MM.1S (cell line): ENCODE data around the gene PPL.
"Not testable (repeated sequence)": the region's sequence is repeated elsewhere in the genome, so short reads cannot be mapped to it uniquely, and the experiment has no call there.

Experiments
- DNase-seq: peaks from one replicate; pipeline ENCODE4 v3.0.0-alpha.2; 2015
- H2AFZ ChIP-seq: fragments of 300-600 bp; sonication (generic); 2 replicates; pipeline ENCODE4 v1.6.0; 2016; ENCODE audit warnings: antibody characterized with exemption, low read length
- H3F3A ChIP-seq: fragments of 300-600 bp; sonication (generic); 2 replicates; pipeline ENCODE4 v1.6.1; 2016; ENCODE audit warnings: mild to moderate bottlenecking, antibody characterized with exemption, low read length, moderate library complexity, mixed read lengths; ENCODE audit not compliant: insufficient read depth
- H3K27ac ChIP-seq: fragments of 300-600 bp; sonication (generic); 2 replicates; pipeline ENCODE4 v1.5.1; 2016; ENCODE audit warnings: mild to moderate bottlenecking, low read length
- H3K27me3 ChIP-seq: fragments of 300-600 bp; sonication (generic); replicated peaks from 2 replicates; pipeline ENCODE4 v1.6.0; 2016; ENCODE audit warnings: low read length; ENCODE audit not compliant: insufficient read depth
- H3K36me3 ChIP-seq: fragments of 300-600 bp; sonication (generic); replicated peaks from 2 replicates; pipeline ENCODE4 v1.6.1; 2016; ENCODE audit warnings: mild to moderate bottlenecking, low read length, mixed read lengths; ENCODE audit not compliant: insufficient read depth
- H3K4me1 ChIP-seq: fragments of 300-600 bp; sonication (generic); 2 replicates; pipeline ENCODE4 v1.6.1; 2016; ENCODE audit warnings: low read length, mixed read lengths
- H3K4me2 ChIP-seq: fragments of 300-600 bp; sonication (generic); 2 replicates; pipeline ENCODE4 v1.6.0; 2016; ENCODE audit warnings: low read depth, low read length
- H3K4me3 ChIP-seq: fragments of 300-600 bp; sonication (generic); 2 replicates; pipeline ENCODE4 v1.5.1; 2016; ENCODE audit warnings: low read length, mixed read lengths
- H3K79me2 ChIP-seq: fragments of 300-600 bp; sonication (generic); 2 replicates; pipeline ENCODE4 v1.6.1; 2016; ENCODE audit warnings: mixed run types, low read length, mixed read lengths
- H3K9ac ChIP-seq: fragments of 300-600 bp; sonication (generic); 2 replicates; pipeline ENCODE4 v1.6.1; 2016; ENCODE audit warnings: low read length, mixed read lengths
- H3K9me2 ChIP-seq: fragments of 300-600 bp; sonication (generic); replicated peaks from 2 replicates; pipeline ENCODE4 v1.6.1; 2016; ENCODE audit warnings: mild to moderate bottlenecking, low read length, mixed read lengths; ENCODE audit not compliant: insufficient read depth
- H3K9me3 ChIP-seq: fragments of 300-600 bp; sonication (generic); replicated peaks from 2 replicates; pipeline ENCODE4 v1.6.1; 2016; ENCODE audit warnings: mild to moderate bottlenecking, low read length, mixed read lengths; ENCODE audit not compliant: insufficient read depth
- H4K20me1 ChIP-seq: fragments of 300-600 bp; sonication (generic); 2 replicates; pipeline ENCODE4 v1.6.1; 2016; ENCODE audit warnings: mild to moderate bottlenecking, low read length, moderate library complexity, mixed read lengths; ENCODE audit not compliant: insufficient read depth
- EZH2 ChIP-seq: fragments of 300-600 bp; sonication (generic); optimal IDR thresholded peaks from 2 replicates; pipeline ENCODE3; 2017; ENCODE audit warnings: low read depth, mild to moderate bottlenecking, antibody characterized with exemption, low read length, mixed read lengths
- EZH2phosphoT487 ChIP-seq: fragments of 300-600 bp; sonication (generic); IDR thresholded peaks from 2 replicates; pipeline ENCODE4 v1.6.1; 2018; ENCODE audit warnings: antibody characterized with exemption, low read length
- TF ChIP-seq, protein P1 (sequence below): fragments of 300-600 bp; sonication (generic); IDR thresholded peaks from 2 replicates; pipeline ENCODE4 v1.5.1; 2016; ENCODE audit warnings: antibody characterized with exemption, low read length, mixed read lengths

Gene PPL

GRCh38 chr16:4957720-4958509 lies 21.0 kb upstream of the PPL start, which contains the start of gene SEC14L5:
TSS of gene SEC14L5 (plus strand) at chr16:4958330. CDS start at chr16:4959324, 994 bp downstream.
- peak within 1 kb of the TSS; percentile 59 for H3K4me3 ChIP-seq

GRCh38 chr16:4957420-4957719 lies 20.4 kb upstream of the PPL start:
- Histone ChIP-seq H3K9ac (no peak overlapping the region), H2AFZ (peak overlapping the region; percentile 47), H3K79me2 (no peaks in the 10 kb centered on the region), H3K9me2 (no peaks in the 10 kb centered on the region), H3K4me1 (0 out of 2 replicates have a peak, but pooled peaks cover 3% of the 10 kb centered on the region), H3F3A (no peaks in the 10 kb centered on the region), H3K4me2 (peak overlapping the region; percentile 94), H3K27me3 (peaks cover 46% of the 10 kb centered on the region), H3K4me3 (peak overlapping the region; percentile 59), H3K27ac (no peak overlapping the region), H4K20me1 (no peaks in the 10 kb centered on the region), H3K9me3 (no peaks in the 10 kb centered on the region), H3K36me3 (no peaks in the 10 kb centered on the region)
- TF ChIP-seq EZH2 (no peak), EZH2phosphoT487 (no peak)
- TF ChIP-seq, protein P1, sequence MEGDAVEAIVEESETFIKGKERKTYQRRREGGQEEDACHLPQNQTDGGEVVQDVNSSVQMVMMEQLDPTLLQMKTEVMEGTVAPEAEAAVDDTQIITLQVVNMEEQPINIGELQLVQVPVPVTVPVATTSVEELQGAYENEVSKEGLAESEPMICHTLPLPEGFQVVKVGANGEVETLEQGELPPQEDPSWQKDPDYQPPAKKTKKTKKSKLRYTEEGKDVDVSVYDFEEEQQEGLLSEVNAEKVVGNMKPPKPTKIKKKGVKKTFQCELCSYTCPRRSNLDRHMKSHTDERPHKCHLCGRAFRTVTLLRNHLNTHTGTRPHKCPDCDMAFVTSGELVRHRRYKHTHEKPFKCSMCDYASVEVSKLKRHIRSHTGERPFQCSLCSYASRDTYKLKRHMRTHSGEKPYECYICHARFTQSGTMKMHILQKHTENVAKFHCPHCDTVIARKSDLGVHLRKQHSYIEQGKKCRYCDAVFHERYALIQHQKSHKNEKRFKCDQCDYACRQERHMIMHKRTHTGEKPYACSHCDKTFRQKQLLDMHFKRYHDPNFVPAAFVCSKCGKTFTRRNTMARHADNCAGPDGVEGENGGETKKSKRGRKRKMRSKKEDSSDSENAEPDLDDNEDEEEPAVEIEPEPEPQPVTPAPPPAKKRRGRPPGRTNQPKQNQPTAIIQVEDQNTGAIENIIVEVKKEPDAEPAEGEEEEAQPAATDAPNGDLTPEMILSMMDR, result no peak; the same call in 1 of the 2 replicates
- DNase-seq, result no peak

More at GRCh38 chr16:4957720-4958509, 21.0 kb upstream of the PPL start, which contains the start of gene SEC14L5:
- H3K4me2 ChIP-seq, result peak within 1 kb of the TSS; percentile 94
- no peaks in the 10 kb centered on the region for H3F3A ChIP-seq
- 0 out of 2 replicates have a peak, but pooled peaks cover 7% of the 10 kb centered on the region for H3K4me1 ChIP-seq
- H3K36me3 ChIP-seq, result no peaks in the 10 kb centered on the region
- no peaks in the 10 kb centered on the region for H4K20me1 ChIP-seq
- TF ChIP-seq EZH2phosphoT487 (no peak), EZH2 (no peak)
- TF ChIP-seq, protein P1, result peak; percentile 20; the same call in 1 of the 2 replicates
- DNase-seq, result peak; percentile 98
- H3K9me3 ChIP-seq, result no peaks in the 10 kb centered on the region
- H3K9ac ChIP-seq, result no peak within 1 kb of the TSS
- H3K27me3 ChIP-seq, result peaks cover 46% of the 10 kb centered on the region
- H3K27ac ChIP-seq, result no peak within 1 kb of the TSS
- H2AFZ ChIP-seq, result peak within 1 kb of the TSS; percentile 47
- H3K9me2 ChIP-seq, result no peaks in the 10 kb centered on the region
- H3K79me2 ChIP-seq, result no peaks in the 10 kb centered on the region

- peaks cover 44% of the 10 kb centered on the region for H3K27me3 ChIP-seq
- H3K9me3 ChIP-seq, result no peaks in the 10 kb centered on the region
- no peaks in the 10 kb centered on the region for H3K9me2 ChIP-seq
- H3K4me1 ChIP-seq, result 0 out of 2 replicates have a peak, but pooled peaks cover 3% of the 10 kb centered on the region
- H3K79me2 ChIP-seq, result no peaks in the 10 kb centered on the region
- H3K9ac ChIP-seq, result no peak overlapping the region
- DNase-seq, result no peak
- no peak overlapping the region for H3K4me3 ChIP-seq
- no peaks in the 10 kb centered on the region for H4K20me1 ChIP-seq
- H2AFZ ChIP-seq, result no peak overlapping the region
- TF ChIP-seq EZH2, result no peak
- no peak overlapping the region for H3K27ac ChIP-seq
- H3K4me2 ChIP-seq, result no peak overlapping the region
- no peaks in the 10 kb centered on the region for H3F3A ChIP-seq
- no peaks in the 10 kb centered on the region for H3K36me3 ChIP-seq
These were observed 17.8 kb upstream of the PPL start for GRCh38 chr16:4954714-4955113.

DNA sequence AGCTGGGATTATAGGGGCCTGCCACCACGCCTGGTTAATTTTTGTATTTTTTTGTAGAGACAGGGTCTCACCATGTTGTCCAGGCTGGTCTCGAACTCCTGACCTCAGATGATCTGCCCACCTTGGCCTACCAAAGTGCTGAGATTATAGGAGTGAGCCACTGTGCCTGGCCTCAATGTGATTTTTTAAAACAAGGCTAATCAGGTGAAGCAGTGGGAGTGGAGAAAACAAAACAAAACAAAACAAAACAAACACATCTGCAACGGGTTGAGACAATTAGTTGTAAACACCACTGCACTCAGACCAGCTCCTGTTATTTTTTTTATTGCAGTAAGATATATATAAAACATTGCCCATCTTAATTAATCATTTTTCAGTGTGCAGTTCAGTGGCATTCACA lies 14.6 kb upstream of the PPL start:
- not testable (repeated sequence) for H3K27ac ChIP-seq, H2AFZ ChIP-seq, H4K20me1 ChIP-seq, H3K9me3 ChIP-seq, H3K4me3 ChIP-seq, H3K36me3 ChIP-seq, H3K9ac ChIP-seq, H3K4me2 ChIP-seq, H3K4me1 ChIP-seq, H3F3A ChIP-seq, DNase-seq, H3K79me2 ChIP-seq, H3K9me2 ChIP-seq
- H3K27me3 ChIP-seq, result peaks cover 55% of the 10 kb centered on the region
